PC-9 (cell line): ENCODE results near the gene PTPRM. TPM values are rescaled to one million over a fixed set of nuclear protein-coding genes. Genes with fewer than 3 reads are reported as not detected.

Experiments used
- BruUV-seq: library from RNA; stranded (reverse); fragments of 400-500 nt; replicated peaks from 2 replicates; lab custom pipeline; 2021; lab: Mats Ljungman, UMichigan
- CTCF ChIA-PET: fragments of 300-600 bp; sonication (Branson Sonifier 250); formaldehyde crosslinking; loops from one replicate; lab custom pipeline; 2022; ENCODE audit warnings: antibody characterized with exemption; lab: Charles Lee
- POLR2A ChIA-PET: fragments of 300-600 bp; sonication (Branson Sonifier 250); formaldehyde crosslinking; loops from one replicate; lab custom pipeline; 2022; ENCODE audit warnings: antibody characterized with exemption; ENCODE audit not compliant: unreplicated experiment; lab: Charles Lee
- DNase-seq, 2 experiments: peaks; one replicate each; pipeline versions ENCODE4 v3.0.0 to v3.0.0-alpha.2; 2015 to 2022; ENCODE audit warnings: mixed read lengths in 1 of 2
- H2AFZ ChIP-seq: fragments of 200-600 bp; sonication (generic); 2 replicates; pipeline ENCODE4 v1.8.1; 2017; ENCODE audit warnings: antibody characterized with exemption
- H3F3A ChIP-seq: fragments of 200-600 bp; sonication (generic); 2 replicates; pipeline ENCODE4 v1.8.1; 2017; ENCODE audit warnings: antibody characterized with exemption, mild to moderate bottlenecking, low read depth; ENCODE audit not compliant: insufficient read depth
- H3K27ac ChIP-seq: fragments of 200-600 bp; sonication (generic); 2 replicates; pipeline ENCODE4 v1.6.1; 2016; ENCODE audit warnings: mixed run types
- H3K27me3 ChIP-seq: fragments of 200-600 bp; sonication (generic); 2 replicates; pipeline ENCODE4 v1.6.1; 2016; ENCODE audit warnings: low read depth, mixed run types; ENCODE audit not compliant: insufficient read depth
- H3K36me3 ChIP-seq: fragments of 200-600 bp; sonication (generic); 2 replicates; pipeline ENCODE4 v1.6.1; 2016; ENCODE audit warnings: low read depth, mixed run types
- H3K4me1 ChIP-seq: fragments of 200-600 bp; sonication (generic); replicated peaks from 2 replicates; pipeline ENCODE4 v1.6.1; 2016; ENCODE audit warnings: mixed run types; ENCODE audit not compliant: insufficient read depth
- H3K4me2 ChIP-seq: fragments of 200-600 bp; sonication (generic); 2 replicates; pipeline ENCODE4 v1.6.1; 2017; ENCODE audit warnings: mixed run types
- H3K4me3 ChIP-seq: fragments of 200-600 bp; sonication (generic); 2 replicates; pipeline ENCODE4 v1.6.1; 2016; ENCODE audit warnings: mixed run types
- H3K79me2 ChIP-seq: fragments of 200-600 bp; sonication (generic); 2 replicates; pipeline ENCODE4 v1.6.1; 2017; ENCODE audit warnings: low read depth, mixed run types
- H3K9me2 ChIP-seq: fragments of 200-600 bp; sonication (generic); 2 replicates; pipeline ENCODE4 v1.8.1; 2017; ENCODE audit warnings: mild to moderate bottlenecking; ENCODE audit not compliant: insufficient read depth
- H3K9me3 ChIP-seq: fragments of 200-600 bp; sonication (generic); 2 replicates; pipeline ENCODE4 v1.8.1; 2016; ENCODE audit warnings: low read depth; ENCODE audit not compliant: insufficient read depth
- H4K20me1 ChIP-seq: fragments of 200-600 bp; sonication (generic); 2 replicates; pipeline ENCODE4 v1.8.1; 2017; ENCODE audit not compliant: insufficient read depth
- CTCF ChIP-seq: fragments of 200-600 bp; sonication (generic); conservative IDR thresholded peaks from 2 replicates; pipeline ENCODE4 v1.6.1; 2017; ENCODE audit warnings: mixed run types, antibody characterized with exemption, mild to moderate bottlenecking, moderate library complexity
- EZH2 ChIP-seq: fragments of 200-600 bp; sonication (generic); IDR thresholded peaks from 2 replicates; pipeline ENCODE4 v1.8.0; 2017; ENCODE audit warnings: antibody characterized with exemption, low read depth
- intact Hi-C: fragments of 100-400 bp; cut with micrococcal nuclease; formaldehyde crosslinking; loops from one replicate; pipeline ENCODE4 v1.10.0; 2022; ENCODE audit not compliant: unreplicated experiment
- total RNA-seq: library from RNA; stranded (reverse); gene quantifications from 2 replicates; pipeline ENCODE4 v1.2.3, GENCODE V29; 2021

The PTPRM gene
- total RNA-seq, 1 experiment from 2014 or later, result 32.5 TPM

GRCh38 chr18:8065773-8066172 is 498.7 kb downstream of the PTPRM start:
- Histone ChIP-seq H3F3A (no peaks in the 10 kb centered on the region), H3K27me3 (no peaks in the 10 kb centered on the region), H3K4me3 (no peak overlapping the region), H3K9me3 (no peaks in the 10 kb centered on the region), H4K20me1 (no peaks in the 10 kb centered on the region), H3K4me2 (no peak overlapping the region), H3K4me1 (no peaks in the 10 kb centered on the region), H2AFZ (no peak overlapping the region), H3K79me2 (no peaks in the 10 kb centered on the region), H3K27ac (no peak overlapping the region), H3K9me2 (no peaks in the 10 kb centered on the region), H3K36me3 (no peaks in the 10 kb centered on the region; the same call in 1 of the 2 replicates)
- TF ChIP-seq CTCF (no peak), EZH2 (no peak)
- intact Hi-C loops, result no loop called here
- no peak for DNase-seq
- ChIA-PET CTCF (no interaction called here), POLR2A (no interaction called here)
- BruUV-seq, result no TSS peak

- Histone ChIP-seq H3K79me2 (no peaks in the 10 kb centered on the region), H2AFZ (no peak overlapping the region), H3F3A (no peaks in the 10 kb centered on the region), H3K4me3 (no peak overlapping the region), H3K27ac (no peak overlapping the region), H3K9me3 (no peaks in the 10 kb centered on the region), H3K4me1 (no peaks in the 10 kb centered on the region), H3K9me2 (no peaks in the 10 kb centered on the region), H3K27me3 (no peaks in the 10 kb centered on the region), H3K4me2 (no peak overlapping the region), H3K36me3 (no peaks in the 10 kb centered on the region; the same call in 1 of the 2 replicates), H4K20me1 (no peaks in the 10 kb centered on the region)
- CTCF ChIA-PET, result no interaction called here
- POLR2A ChIA-PET, result no interaction called here
- DNase-seq, result no peak
- BruUV-seq, result no TSS peak
- intact Hi-C loops, result no loop called here
- no peak for TF ChIP-seq CTCF
- TF ChIP-seq EZH2, result no peak
These were observed 502.6 kb downstream of the PTPRM start for GRCh38 chr18:8069708-8070107.

GRCh38 chr18:8073167-8073566 is 506.1 kb downstream of the PTPRM start:
- intact Hi-C loops, result no loop called here

More at GRCh38 chr18:8073167-8073566, 506.1 kb downstream of the PTPRM start:
- H3K36me3 ChIP-seq, result no peaks in the 10 kb centered on the region; the same call in 1 of the 2 replicates
- no peaks in the 10 kb centered on the region for H3F3A ChIP-seq
- no peaks in the 10 kb centered on the region for H3K4me1 ChIP-seq
- H3K79me2 ChIP-seq, result no peaks in the 10 kb centered on the region
- H3K9me3 ChIP-seq, result no peaks in the 10 kb centered on the region
- H3K9me2 ChIP-seq, result no peaks in the 10 kb centered on the region
- ChIA-PET POLR2A (no interaction called here), CTCF (no interaction called here)
- DNase-seq, result no peak
- H3K4me2 ChIP-seq, result no peak overlapping the region
- TF ChIP-seq CTCF, result no peak
- TF ChIP-seq EZH2, result no peak
- no peak overlapping the region for H3K4me3 ChIP-seq
- no TSS peak for BruUV-seq
- H3K27ac ChIP-seq, result no peak overlapping the region
- H2AFZ ChIP-seq, result no peak overlapping the region
- no peaks in the 10 kb centered on the region for H4K20me1 ChIP-seq
- no peaks in the 10 kb centered on the region for H3K27me3 ChIP-seq
